ENCODE results near the gene SYT2.
"Not testable (repeated sequence)": the region's sequence is repeated elsewhere in the genome, so short reads cannot be mapped to it uniquely, and the experiment has no call there.

DNA sequence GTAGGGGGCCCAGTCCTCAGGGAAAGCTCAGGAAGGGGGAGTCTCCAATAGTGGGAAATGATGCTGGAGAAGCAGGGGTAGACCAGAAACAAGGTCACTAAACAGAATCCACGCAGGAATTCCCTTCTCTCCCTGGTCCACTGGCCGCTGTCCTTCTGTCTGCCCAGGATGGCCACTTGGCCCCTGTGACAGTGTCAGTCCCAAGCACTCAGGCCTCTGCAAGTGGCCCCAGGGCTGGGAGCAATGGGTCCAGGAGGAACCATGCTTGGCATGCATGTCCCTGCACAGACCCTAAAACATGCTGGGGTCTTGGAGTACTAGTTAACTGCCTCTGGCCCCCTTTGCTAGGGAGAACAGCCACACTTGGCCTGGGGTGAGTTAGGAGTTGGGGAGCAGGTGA is 90.2 kb downstream of the SYT2 start:
- TF ChIP-seq, protein P1, sequence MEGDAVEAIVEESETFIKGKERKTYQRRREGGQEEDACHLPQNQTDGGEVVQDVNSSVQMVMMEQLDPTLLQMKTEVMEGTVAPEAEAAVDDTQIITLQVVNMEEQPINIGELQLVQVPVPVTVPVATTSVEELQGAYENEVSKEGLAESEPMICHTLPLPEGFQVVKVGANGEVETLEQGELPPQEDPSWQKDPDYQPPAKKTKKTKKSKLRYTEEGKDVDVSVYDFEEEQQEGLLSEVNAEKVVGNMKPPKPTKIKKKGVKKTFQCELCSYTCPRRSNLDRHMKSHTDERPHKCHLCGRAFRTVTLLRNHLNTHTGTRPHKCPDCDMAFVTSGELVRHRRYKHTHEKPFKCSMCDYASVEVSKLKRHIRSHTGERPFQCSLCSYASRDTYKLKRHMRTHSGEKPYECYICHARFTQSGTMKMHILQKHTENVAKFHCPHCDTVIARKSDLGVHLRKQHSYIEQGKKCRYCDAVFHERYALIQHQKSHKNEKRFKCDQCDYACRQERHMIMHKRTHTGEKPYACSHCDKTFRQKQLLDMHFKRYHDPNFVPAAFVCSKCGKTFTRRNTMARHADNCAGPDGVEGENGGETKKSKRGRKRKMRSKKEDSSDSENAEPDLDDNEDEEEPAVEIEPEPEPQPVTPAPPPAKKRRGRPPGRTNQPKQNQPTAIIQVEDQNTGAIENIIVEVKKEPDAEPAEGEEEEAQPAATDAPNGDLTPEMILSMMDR (IDR thresholded peaks at IDR 0.05 in 8 of 11, conservative IDR thresholded peaks at IDR 0.05 in 3 of 11) = not testable (repeated sequence)
- not testable (repeated sequence) for TF ChIP-seq POLR2A, POLR2AphosphoS5 (IDR thresholded peaks at IDR 0.05)

Measured in spleen (tissue), 7 donors.